ENCODE measurements around the gene TGM6.

GRCh38 chr20:2465100-2465499 is 84.4 kb downstream of the TGM6 start:
- TF ChIP-seq, protein P1, sequence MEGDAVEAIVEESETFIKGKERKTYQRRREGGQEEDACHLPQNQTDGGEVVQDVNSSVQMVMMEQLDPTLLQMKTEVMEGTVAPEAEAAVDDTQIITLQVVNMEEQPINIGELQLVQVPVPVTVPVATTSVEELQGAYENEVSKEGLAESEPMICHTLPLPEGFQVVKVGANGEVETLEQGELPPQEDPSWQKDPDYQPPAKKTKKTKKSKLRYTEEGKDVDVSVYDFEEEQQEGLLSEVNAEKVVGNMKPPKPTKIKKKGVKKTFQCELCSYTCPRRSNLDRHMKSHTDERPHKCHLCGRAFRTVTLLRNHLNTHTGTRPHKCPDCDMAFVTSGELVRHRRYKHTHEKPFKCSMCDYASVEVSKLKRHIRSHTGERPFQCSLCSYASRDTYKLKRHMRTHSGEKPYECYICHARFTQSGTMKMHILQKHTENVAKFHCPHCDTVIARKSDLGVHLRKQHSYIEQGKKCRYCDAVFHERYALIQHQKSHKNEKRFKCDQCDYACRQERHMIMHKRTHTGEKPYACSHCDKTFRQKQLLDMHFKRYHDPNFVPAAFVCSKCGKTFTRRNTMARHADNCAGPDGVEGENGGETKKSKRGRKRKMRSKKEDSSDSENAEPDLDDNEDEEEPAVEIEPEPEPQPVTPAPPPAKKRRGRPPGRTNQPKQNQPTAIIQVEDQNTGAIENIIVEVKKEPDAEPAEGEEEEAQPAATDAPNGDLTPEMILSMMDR (IDR thresholded peaks at IDR 0.05): no peak
- TF ChIP-seq POLR2A (IDR thresholded peaks at IDR 0.05): no peak

Data from uterus (tissue), 2 donors.